ENCODE measurements around the gene PRPF6.

Gene PRPF6

DNA sequence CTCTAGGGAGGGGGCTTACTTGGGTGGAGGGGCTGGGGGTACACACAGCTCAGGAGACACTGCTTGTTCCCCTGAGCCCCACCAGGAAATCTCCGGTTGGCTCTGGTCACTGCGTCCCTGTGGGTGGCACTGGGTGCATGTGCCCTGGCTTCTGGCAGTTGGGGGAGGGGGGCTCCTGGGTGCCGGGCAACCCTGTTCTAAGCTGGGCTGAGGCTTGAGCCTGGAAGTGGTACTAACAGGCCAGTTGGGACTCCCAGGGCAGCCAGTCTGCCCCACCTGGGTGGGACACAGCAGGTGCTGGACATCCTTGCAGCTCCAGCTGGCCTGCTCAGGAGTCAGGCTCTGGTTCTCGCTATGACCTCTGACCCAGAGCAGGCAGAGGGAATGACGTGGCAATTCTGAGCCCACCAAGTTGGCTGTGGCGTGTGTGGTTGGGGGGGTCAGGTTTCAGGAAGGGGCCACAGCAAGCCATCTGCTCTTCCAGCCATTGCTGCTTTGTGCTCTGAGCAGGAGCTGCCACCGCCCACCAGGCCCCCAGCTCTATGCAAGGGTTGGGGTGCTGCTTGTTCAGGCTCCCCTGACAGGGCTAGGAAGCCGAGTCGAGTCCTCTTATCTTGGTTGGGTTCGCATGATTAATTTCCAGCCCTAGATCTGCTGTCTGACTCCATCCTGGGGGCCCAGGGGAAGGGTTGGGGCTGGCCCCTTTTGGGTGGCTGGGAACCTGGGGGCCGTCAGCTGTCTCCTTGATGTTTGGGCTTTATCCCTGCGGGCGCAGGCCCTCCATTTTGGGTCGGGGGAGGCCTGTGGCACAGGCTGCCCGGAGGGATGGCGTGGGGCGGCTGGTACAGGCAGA lies 55.6 kb downstream of the PRPF6 start:
- no peak for DNase-seq

DNA sequence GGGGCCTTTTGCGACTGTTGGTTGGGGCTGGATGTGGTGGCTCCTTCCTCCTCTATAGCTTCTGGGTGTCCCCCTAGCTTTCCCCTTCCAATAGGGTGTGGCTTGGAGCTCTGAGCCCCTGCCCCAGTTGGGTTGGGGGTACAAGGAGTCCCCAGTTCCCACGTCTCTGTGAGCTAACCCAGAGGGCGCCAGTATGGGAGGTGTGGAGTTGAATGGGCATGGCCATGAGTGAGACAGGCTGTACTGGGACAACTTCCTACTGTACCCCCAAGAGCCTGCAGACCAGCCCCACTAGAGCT lies 56.2 kb downstream of the PRPF6 start:
- no peak for DNase-seq

DNA sequence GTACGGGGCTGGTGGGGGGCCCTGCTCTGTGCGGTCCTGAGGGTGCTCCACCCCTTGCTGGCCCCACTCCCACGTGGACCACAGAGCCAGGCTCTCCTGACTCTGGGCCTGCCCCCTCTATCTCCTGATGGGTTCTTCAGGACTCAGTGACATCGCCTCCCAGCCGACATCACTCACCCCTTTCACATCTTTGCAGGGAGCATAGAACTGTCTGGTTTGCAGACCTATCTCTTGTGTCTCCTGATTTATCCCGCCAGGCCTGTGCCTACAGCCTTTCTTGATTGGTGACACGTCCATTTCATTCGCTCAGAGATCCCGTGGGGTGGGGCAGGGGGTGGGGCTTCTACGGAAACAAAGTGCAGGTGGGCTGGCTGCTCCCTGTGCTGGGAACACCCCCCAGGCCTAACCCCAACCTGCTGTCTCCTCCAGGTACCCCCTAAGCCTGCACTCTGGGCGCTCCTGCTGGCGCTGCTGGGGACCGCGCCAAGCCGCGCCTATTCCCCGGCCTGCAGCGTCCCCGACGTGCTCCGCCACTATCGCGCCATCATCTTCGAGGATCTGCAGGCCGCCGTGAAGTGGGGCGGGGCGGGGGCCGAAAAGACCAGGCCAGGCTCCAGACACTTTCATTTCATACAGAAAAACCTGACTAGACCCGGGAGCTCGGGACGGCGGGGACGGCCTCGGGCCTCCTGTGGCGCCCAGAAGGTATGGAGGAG lies 56.7 kb downstream of the PRPF6 start:
- no peak for DNase-seq

DNA sequence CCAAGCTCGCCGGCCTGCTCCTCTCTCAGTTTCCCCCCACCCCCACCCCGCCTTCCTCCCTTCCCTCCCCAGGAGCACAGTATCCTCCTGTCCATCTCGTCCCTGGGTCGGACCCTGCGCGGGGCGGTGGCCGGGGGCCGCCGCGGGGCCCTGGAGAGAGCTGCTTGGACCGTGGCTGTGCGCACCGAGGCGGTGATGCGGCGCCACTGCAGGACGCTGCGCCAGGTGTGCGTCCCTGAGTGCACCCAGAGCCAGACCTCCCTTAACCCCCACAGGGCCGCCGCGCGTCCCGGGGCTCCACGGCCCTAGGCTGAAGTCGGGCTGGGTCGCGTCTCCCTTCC lies 57.3 kb downstream of the PRPF6 start:
- no peak for DNase-seq

DNA sequence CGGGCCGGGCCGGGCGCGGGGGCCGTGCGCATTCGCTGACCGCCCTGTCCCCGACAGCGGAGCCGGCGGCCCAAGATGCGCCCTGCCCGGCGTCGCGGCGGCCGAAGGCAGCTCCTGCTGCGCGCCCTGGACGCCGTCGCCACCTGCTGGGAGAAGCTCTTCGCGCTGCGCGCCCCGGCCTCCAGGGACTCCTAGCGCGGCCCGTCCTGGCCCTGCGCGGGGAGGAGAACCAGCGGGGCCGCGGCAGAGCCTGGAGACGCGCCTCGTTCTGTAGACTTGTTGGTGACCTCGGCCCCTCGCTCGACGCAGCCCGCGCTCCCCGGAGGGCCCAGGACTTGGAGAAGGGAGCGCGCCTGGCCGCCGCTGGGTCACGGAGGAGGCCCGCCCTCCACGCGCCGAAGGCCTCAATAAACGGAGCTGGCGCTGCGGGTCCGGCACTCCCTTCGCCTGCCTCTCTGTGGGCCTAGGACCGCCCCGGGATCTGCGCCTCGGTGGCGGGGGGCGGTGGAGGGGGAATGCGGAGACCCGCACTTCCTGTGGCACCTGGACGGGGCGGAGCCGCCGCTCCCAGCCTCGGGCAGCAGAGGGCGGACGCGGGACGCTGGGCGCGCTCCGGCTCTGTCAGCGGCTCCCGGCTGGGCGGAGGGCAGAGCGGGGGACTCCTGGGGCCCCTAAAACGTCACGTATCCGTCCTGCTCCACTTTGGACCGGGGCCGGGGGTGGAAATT lies 57.8 kb downstream of the PRPF6 start:
- no peak for DNase-seq

DNA sequence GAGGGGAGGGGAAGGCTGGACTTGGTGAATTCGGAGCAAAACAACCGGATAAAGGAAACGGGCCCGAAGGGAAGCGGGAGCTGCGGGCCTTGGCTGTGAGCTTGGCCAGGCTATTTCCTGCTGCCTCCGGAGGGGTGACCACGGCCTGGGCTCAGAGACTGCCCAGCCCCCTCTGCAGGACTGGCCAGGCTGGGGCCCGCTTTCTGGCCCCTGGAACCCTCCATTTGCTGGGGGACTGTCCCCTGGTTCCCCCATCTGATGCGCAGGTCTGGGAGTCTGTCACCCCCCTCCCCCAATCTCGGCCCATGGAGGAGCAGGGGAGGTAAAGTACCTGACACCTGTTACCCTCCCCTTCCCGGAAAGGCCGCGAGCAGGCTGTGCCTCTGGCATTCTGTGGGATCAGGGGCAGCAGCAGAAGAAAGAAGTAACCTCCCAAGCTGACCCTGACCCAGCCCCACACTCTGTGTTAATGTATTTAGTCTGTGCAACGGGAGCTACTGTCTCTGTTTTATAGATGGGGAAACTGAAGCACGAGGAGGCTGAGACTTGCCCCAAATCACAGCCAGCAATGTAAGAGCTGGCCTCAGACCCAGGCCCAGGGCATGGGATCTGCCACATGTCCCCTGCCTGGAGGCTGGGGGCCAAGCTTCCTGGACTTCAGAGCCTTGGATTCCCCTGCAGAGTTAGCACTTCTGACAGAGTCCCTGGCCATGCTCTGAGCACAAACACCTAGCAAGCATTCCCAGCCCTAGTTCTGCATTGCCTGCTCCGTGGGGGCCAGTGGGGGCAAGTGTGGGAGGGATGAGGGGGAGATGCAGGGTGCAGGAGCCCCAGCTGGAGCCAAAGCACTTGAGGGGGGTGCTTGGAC lies 58.6 kb downstream of the PRPF6 start:
- no peak for DNase-seq

DNA sequence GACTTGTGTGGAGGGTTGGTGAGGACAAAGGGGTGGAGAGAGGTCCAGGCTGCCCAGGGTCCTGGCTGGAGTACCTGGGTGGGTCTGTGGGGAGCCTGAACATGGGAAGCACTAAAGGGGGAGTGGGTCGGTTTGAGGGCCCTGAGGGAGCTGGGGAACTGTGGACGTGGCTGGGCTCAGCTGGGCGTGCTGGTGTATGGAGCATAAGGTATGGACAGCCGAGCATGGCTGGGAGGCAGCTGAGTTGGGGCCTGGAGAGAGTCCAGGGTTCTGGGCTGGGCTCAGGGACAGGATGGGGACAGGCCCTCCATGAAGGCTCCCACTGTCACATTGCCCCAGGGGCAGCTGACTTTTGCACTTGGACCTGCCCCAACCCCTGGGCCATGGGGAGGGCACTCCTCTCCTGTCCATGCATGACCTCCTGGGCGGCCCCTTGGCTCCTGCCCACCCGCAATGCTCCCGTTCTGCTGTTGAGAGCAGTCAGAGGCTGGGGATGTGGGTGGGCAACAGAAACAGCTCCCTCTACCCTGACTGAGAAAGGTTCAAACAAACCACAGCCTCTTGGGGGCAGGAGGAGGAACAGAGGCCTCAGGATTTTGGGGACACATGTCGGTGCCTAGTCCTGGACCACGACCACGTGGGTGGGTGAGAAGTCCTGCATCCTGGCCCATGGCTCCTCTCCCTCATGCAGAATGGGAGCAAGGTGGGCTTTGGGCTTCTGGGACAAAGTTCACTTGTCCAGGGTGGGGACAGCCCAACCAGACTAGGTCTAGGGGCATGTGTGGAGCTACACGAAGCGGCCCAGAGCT lies 59.5 kb downstream of the PRPF6 start:
- no peak for DNase-seq

DNA sequence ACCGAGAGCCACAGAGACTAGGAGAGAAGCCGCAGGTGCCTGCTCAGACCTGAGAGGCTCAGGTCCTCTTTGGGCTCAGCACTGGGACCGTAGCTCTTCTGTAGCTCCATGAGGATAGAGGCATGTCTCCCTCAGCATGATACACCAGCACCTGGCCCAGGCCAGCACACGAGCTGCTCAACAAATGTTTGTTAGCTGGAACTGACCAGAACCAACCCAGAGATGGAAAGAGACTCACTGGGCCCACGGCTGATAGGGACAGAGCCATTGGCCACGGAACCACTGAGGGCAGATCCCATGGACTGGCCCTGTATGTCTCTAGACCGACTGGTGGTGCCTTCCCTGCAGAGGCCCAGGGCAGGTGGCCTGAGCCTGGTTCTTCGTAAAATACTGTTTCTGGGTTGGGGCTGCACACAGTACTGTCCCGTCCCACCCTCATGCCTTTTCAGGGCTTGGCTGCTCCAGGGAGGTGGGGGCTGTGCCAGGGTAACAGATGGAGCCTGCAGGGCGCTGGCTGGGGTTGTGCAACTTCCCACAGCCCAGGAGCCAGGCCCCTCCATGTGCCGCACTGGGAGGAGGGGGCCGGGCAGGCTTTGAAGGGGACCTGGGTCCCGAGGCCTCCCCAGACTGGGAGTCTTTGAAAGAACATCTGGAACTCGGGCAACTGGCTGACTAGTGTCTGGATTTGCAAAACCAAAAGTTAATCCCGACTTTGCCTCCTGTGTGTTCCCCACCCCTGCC lies 60.3 kb downstream of the PRPF6 start:
- DNase-seq, result no peak

DNA sequence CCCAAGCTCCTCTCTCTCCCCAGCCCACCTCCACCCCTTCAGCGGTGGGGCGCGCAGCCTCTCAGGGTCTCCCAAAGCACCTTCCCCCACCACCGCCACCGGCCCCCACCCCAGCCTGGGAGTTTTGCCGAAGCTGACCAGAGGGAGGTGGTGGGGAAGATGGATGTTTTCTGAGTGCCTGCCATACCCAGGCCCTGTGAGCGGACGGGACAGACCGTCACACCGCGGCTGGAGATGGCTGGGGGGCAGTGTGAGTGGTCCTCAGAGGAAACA lies 60.8 kb downstream of the PRPF6 start:
- no peak for DNase-seq

DNA sequence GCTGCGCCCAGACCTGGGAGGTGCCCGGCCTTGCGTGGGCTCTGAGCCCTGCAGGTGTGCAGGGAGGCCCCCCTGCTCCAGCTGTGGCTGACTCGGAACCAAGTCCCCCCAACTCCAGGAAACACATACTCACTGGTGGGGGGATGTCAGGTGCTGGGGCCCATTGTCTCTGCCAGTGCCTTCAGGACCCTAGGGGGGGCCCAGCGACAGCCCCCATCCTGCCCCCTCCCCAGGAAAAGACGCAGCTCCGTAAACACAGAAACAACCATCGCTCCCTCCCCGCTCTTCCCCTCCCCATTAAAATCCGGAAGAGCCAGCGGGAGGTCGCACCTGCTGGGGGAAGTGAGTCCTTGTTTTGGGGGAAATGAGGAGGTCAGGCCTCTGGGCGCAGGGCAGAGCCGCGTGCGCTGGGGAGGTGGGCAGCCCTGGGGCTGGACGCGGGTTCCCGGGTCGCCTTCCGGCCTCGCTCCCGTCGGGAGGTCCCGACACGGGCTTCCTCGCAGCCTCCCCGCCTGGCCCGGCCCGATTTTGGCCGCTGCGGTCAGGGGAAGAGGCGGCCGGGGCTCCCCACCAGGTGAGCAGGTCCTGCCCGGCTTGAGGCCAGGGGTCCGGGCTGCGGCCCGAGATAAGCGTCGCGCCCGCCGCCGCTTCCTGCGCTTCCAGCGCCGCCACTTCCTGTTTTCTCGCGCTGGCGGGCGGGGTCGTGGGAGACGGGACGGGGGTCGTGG lies 61.3 kb downstream of the PRPF6 start:
- no peak for DNase-seq

DNA sequence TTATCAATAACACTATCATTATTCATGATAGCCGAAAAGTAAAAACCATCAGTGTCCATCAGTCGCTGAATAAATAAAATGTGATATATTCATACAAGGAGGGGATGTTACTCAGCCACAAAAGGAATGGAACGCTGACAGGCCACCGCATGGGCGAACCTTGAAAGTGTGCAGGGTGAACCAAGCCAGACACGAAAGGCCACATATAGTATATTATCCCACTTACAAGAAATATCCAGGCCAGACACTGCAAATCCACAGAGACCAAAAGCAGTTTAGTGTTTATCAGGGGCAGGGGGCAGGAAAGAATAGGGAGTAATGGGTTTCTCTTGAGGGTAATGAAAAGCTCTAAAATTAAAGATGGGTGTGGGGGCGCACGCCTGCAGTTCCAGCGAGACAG lies 62.8 kb downstream of the PRPF6 start:
- no peak for DNase-seq

DNA sequence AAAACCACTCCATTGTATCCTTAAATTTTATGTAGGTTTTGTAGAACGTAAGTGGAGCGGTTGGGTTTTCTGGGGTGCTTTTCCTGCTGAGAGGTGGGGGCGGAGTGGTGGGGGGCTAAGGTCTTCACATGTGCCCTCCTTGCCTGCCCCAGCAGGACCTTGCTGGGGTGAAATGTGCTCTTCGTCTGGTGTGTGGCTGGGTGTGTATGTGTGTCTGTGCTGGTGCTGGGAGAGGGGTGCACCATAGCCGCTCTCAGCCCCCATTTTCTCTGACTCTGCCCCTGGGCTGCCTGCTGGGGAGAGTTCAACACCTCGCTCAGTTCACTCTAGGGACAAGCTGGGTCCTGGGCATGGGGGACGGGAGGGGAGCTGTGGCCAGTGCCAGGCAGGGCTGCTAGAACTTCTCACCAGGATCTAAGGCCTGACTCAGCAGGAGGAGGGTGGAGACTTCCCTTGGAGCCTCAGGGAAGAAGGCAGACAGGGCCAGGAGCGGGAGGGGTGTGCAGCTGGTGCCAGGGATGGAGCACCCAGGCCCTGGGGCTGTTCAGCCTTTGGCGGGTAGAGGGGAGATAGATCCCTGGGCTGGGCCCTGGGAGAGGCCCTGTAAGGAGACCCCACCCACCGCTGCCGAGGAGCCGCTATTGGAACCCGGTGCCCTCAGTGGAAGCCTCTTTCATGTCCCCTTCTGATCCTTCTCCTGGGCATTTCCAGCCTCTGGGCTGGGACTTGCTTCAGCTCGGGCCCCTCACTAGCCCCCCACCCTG lies 63.7 kb downstream of the PRPF6 start:
- no peak for DNase-seq

DNA sequence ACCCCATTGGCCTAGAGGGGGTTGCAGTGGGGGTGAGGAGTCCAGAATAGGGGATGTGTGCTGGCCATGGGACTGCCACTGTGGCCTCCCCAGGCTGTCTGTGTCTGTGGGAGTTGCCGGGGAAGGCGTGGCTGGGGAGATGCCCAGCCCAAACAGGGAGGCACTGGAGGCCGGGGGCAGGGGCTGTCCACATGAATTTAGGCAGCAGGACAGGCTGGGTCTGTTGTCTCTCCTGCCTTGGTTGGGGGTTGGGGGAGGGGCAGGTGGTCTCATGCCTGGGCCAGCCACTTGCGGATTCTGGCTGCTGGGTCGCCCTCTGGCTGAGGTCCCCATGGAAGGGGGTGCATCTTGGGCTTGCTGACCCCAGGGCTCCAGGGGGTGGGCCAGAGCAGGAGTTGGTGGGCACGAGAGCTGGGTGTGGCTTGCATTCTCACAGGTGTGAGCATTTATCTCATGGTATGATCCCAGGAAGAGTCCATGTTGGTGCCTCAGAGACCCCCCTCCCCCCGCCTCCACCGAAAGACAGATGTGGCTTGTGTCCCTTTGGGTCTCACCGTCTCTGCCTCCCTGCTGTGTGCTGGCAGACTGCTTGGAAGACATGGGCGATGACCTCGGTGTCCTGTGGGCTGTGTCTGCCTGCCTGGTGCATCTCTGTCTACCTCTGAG lies 64.5 kb downstream of the PRPF6 start:
- DNase-seq, result no peak

DNA sequence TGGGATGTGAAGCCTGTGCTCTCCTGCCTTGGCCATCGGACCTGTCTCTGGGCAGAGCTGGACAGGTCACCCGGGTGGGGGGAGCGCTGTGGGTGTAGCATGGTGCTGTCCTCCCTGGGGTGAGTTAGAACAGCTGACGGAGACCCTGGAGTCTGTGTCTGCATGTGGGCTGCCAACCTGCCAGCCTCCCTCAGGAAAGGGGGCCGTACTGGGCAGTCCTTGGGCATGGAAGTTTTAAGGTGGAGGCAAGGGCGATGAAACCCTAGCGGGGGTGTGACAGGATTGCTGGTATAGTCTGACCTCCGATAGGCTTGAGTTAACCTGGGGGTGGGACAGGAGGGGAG lies 66.1 kb downstream of the PRPF6 start:
- DNase-seq, result no peak

DNA sequence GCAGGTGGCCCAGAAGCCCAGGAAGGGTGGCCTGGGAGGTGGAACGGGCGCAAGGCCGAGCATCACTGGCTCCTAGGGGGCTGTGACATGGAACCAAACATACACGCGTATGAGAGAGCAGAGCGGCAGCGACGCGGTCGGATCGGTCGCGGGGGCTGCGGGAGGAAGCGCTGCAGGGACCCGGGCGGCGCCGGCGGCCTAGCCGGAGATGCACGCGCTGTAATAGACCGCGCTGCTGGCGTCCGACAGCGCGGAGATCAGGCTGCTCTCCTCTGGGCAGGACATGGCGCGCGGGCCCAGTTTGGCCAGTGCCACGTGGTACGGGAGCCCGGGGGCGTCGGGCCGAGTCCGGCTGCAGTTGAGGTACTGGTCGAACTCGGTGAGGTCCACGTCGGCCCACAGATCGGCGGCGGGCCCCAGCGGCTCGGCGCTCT lies 67.1 kb downstream of the PRPF6 start:
- DNase-seq, result no peak

DNA sequence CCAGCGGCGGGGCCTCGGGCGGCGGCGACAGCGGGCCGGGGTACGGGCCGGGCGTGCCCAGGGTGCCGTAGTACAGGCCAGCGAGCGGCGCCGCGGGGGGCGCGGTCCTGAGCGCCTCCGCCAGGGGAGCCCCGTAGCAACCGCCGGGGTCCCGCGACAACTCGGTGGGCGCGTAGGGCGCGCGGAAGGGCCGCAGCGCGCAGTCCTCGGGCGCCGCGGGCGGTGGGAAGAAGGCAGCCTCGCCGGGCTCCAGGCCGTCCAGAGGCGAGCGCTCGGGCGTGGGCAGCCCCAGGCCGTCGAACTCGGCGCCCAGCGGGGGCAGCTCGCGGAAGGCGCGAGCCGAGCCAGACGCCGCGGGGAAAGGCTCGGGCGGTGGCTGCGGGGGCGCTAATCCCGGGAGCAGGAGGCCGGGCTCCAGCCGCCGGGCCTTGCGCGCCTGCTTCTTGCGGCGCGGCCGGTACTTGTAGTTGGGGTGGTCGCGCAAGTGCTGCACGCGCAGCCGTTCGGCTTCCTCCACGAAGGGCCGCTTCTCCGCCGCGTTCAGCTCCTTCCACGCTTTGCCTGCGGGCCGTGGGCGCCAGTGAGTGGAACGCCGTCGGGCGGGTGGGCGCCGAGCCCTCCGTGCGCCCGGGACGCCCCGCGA lies 67.6 kb downstream of the PRPF6 start:
- DNase-seq, result no peak

DNA sequence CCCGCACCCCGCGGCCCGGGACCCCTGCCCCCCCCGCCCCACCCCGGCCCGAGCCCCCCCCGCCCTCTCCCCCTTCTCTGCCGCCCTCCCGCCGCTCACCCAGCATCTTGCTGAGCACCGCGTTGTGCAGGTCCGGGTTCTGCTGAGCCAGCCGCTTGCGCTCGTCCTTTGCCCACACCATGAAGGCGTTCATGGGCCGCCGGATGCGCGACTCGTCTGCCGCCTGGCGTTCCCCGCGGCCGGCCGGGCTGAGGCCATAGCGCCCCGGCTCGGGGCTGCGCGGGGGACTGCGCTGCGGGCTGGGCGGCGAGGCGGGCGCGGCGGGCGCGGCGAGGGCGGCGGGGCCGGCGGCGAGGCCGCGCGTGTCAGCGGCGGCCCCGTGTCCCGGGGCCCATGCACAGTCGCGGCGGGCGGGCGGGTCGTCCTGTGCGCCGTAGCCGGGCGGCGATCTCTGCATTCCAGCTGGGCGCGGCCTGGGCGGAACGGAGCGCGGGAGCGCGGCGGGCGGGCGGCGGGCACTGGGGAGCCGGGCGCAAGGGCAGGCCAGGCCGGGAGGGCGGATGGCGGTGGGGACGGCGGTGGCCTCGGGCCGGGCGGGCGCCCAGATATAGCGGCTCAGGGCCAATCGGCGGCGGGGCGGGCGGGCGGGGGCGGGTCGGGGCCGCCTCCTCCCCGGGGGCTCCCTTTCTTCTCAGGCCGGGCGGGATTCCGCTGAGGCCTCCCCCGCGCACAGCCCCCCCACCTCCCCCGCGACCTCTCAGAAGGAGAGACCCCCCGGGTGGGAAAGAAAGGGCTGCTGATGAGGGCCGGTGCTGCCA lies 68.3 kb downstream of the PRPF6 start, which contains the start of gene SOX18:
TSS of gene SOX18 (minus strand) at position 580 of the 818 bp plus-strand sequence. CDS start at position 457, 123 bp downstream.
- DNase-seq, result no peak

DNA sequence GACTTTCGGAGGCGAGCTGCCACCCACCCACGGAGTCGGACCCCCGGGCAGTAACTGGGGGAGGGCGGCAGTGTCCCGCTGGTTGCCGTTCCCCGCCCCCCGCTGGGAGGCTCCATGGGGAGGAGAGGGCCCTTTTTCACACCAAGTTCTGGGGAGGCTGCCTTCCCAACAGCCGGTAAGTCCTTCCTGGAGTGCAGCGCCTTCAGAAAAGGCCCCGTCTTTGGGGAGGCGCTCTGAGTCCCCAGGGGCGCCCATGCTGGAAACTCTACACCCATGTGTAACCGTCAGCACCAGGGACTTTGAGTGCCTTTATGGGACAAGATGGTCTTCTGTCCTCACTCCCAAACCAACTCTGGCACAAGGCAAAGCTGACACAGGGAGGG lies 68.9 kb downstream of the PRPF6 start:
- no peak for DNase-seq
